Glutamatergic neuron (in vitro differentiated cells): ENCODE results near the gene GOLGA2. TPM values are rescaled to one million over a fixed set of nuclear protein-coding genes. Genes with fewer than 3 reads are reported as not detected.

Source experiments
- DNase-seq: peaks from one replicate; pipeline ENCODE4 v3.0.0; 2022
- H3K27ac Mint-ChIP-seq: one replicate; pipeline ENCODE4 v1.8.0; 2020; ENCODE audit warnings: mild to moderate bottlenecking, mixed read lengths, inconsistent platforms; ENCODE audit not compliant: unreplicated experiment
- H3K27me3 Mint-ChIP-seq: one replicate; pipeline ENCODE4 v1.8.0; 2020; ENCODE audit warnings: mild to moderate bottlenecking, moderate library complexity, mixed read lengths, inconsistent platforms; ENCODE audit not compliant: unreplicated experiment
- H3K36me3 Mint-ChIP-seq: one replicate; pipeline ENCODE4 v1.8.0; 2020; ENCODE audit warnings: mild to moderate bottlenecking, mixed read lengths, inconsistent platforms; ENCODE audit not compliant: unreplicated experiment
- H3K4me1 Mint-ChIP-seq: one replicate; pipeline ENCODE4 v1.8.0; 2020; ENCODE audit warnings: mild to moderate bottlenecking, low read depth, mixed read lengths, inconsistent platforms; ENCODE audit not compliant: unreplicated experiment
- H3K4me3 Mint-ChIP-seq: one replicate; pipeline ENCODE4 v1.8.0; 2020; ENCODE audit warnings: mild to moderate bottlenecking, mixed read lengths, inconsistent platforms; ENCODE audit not compliant: unreplicated experiment
- H3K9me3 Mint-ChIP-seq: one replicate; pipeline ENCODE4 v1.8.0; 2020; ENCODE audit warnings: mild to moderate bottlenecking, moderate library complexity, mixed read lengths, inconsistent platforms; ENCODE audit not compliant: unreplicated experiment
- total RNA-seq: library from RNA; stranded (reverse); fragmentation: NEBNext Ultra II Directional; extraction: Animal tissue kit (Norgen Biotek cat#: 25700); gene quantifications from one replicate; pipeline ENCODE4 v1.2.1, GENCODE V29; 2021; ENCODE audit not compliant: unreplicated experiment
- TF ChIP-seq, protein P1 (sequence below): fragments of 200-600 bp; sonication (generic); IDR thresholded peaks from one replicate; pipeline ENCODE4 v1.5.0; 2021; ENCODE audit not compliant: partially characterized antibody, unreplicated experiment

The GOLGA2 gene
- total RNA-seq, 1 donor from 2014 or later, result 78.3 TPM

DNA sequence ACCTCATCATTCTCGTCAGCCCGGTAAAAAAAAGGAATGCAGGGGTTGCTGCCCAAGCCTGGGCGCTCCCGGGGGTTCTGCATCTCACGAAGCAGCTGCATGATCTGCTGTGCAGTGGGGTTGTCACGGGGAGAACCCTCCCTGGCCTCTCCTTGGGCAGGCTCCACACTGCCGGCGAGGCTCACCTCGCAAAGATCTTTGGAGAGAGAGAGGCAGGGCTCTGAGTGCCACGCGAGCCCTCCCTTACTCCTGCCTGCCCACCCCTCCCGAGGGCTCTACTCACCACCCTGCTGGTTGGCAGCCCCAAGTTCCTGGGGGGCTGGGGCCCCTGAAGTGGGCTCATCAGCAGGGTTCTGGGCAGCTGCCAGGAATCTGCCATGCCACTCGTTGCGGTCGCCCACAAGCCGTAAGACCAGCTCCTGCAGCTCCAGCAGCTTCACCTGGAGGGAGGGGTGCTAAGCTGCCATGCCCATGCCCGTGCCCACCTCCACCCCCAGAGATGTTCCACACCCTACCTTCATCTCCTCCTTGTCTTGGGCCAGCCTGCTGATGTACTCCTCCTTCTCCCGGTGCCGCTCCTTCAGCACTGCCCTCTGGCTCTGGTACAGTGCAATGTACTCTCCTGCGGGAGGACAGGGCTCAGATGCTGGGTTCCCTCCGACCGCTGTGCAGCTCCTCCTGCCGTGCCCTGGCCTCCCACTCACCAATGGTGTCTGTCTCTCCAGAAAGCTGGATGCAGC lies 18.6 kb downstream of the GOLGA2 start:
- Mint-ChIP-seq H3K27me3 (peaks cover 25% of the 10 kb centered on the region), H3K27ac (no peak overlapping the region), H3K9me3 (peaks cover 9% of the 10 kb centered on the region), H3K36me3 (peaks cover 12% of the 10 kb centered on the region), H3K4me1 (peaks cover 13% of the 10 kb centered on the region), H3K4me3 (no peak overlapping the region)
- no peak for DNase-seq
- TF ChIP-seq, protein P1, sequence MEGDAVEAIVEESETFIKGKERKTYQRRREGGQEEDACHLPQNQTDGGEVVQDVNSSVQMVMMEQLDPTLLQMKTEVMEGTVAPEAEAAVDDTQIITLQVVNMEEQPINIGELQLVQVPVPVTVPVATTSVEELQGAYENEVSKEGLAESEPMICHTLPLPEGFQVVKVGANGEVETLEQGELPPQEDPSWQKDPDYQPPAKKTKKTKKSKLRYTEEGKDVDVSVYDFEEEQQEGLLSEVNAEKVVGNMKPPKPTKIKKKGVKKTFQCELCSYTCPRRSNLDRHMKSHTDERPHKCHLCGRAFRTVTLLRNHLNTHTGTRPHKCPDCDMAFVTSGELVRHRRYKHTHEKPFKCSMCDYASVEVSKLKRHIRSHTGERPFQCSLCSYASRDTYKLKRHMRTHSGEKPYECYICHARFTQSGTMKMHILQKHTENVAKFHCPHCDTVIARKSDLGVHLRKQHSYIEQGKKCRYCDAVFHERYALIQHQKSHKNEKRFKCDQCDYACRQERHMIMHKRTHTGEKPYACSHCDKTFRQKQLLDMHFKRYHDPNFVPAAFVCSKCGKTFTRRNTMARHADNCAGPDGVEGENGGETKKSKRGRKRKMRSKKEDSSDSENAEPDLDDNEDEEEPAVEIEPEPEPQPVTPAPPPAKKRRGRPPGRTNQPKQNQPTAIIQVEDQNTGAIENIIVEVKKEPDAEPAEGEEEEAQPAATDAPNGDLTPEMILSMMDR, result no peak

DNA sequence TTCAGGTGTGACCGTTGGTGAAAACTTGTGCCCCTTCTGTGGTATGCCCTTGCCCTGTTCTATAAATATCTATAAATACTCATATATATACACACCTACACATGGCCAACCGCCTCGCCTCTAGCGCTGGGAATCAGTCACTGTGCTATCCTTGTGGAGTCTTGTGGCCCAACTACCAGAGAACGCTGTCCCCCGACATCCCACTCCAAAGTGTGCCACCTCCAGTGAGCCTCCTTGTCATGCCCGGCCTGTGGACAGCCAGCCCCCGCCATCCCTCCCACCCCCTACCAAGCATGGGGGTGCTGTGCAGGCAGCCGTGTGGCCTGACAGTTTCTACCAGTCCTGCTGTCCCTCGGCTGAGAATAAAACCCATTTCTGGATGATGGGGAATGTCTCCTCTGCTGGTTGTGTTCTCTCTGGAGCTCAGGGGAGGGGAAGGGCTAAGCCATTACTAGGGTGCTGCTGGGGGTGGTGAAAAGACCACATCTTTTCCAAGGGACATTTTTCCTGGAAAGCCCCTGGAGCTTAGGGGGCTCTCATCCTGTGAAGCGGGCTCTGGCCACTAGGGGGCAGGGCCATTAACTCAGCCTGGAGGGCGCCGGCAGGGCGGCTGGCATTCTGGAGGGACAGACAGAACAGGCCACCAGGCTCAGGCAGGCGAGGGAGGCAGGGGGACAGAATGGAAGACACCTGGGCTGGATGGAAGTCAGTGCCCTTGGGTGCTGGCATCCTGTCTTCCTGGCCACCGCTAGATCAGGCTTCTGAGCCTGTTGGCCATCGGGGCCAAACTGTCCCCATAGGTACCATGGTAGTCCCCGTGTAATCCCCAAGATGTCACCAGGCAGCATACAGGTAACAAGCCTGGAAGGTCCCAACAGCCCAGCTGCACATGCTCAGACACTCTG lies 20.7 kb downstream of the GOLGA2 start:
- Mint-ChIP-seq H3K27me3 (peaks cover 25% of the 10 kb centered on the region), H3K36me3 (peaks cover 6% of the 10 kb centered on the region), H3K9me3 (peaks cover 6% of the 10 kb centered on the region), H3K4me3 (no peak overlapping the region), H3K4me1 (peaks cover 14% of the 10 kb centered on the region), H3K27ac (peak overlapping the region; percentile 48)
- peak; percentile 87 for DNase-seq
- TF ChIP-seq, protein P1, result peak; percentile 94

DNA sequence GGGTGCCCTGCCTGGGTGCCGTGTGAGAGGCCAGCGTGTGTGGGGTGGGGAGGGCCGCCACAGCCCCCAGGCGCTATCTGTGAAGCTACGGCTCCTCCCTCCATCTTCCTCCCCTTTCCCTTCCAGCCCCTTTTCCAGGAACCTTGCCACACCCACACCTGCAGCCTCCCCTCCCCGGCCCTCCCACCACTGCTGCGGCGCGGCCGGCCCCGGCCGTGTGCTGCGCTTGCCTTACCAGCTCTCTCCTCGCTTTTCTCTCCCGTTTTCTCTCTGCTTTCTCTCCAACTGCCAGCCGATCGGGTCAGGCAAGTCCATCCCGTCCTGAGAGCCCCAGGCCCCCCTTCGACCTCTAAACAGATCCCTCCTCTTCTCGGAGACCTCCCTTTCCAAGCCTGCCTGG lies 21.4 kb downstream of the GOLGA2 start:
- H3K4me1 Mint-ChIP-seq, result peaks cover 17% of the 10 kb centered on the region
- peaks cover 9% of the 10 kb centered on the region for H3K9me3 Mint-ChIP-seq
- no peak overlapping the region for H3K27ac Mint-ChIP-seq
- no peak for DNase-seq
- H3K4me3 Mint-ChIP-seq, result no peak overlapping the region
- peaks cover 23% of the 10 kb centered on the region for H3K27me3 Mint-ChIP-seq
- H3K36me3 Mint-ChIP-seq, result peaks cover 6% of the 10 kb centered on the region
- TF ChIP-seq, protein P1, result no peak

DNA sequence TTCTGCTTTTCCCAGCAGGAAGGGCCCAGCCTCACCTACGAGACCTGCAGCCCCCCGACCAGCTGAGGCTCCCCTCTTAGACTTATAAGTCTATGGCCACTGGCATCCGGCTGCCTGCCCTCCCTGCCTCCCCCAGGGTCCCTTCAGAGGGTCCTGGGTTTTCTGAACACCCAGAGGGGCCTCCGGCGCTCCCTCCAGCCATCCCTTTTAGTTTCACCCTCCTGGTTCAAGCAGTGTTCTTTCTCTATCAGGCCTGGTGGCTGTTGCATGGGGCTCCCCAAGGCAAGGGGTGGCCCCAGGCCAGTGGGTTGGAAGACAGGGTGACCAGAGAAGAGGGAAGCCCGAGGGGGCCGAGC lies 21.8 kb downstream of the GOLGA2 start:
- Mint-ChIP-seq H3K4me3 (no peak overlapping the region), H3K36me3 (peaks cover 6% of the 10 kb centered on the region), H3K4me1 (peaks cover 17% of the 10 kb centered on the region), H3K27me3 (peaks cover 23% of the 10 kb centered on the region), H3K27ac (no peak overlapping the region), H3K9me3 (peaks cover 9% of the 10 kb centered on the region)
- TF ChIP-seq, protein P1, result no peak
- DNase-seq, result no peak
